Neuron (in vitro differentiated cells): ENCODE data around the gene STX3.
"Not testable (repeated sequence)": the region's sequence is repeated elsewhere in the genome, so short reads cannot be mapped to it uniquely, and the experiment has no call there.

Source experiments
- H2AFZ ChIP-seq: one replicate; pipeline ENCODE4 v1.6.1; 2013; ENCODE audit warnings: low read depth, mild to moderate bottlenecking, inconsistent platforms, low read length, moderate library complexity
- H3K27me3 ChIP-seq: one replicate; pipeline ENCODE4 v1.6.1; 2013; ENCODE audit warnings: low read length; ENCODE audit not compliant: insufficient read depth
- H3K36me3 ChIP-seq: one replicate; pipeline ENCODE4 v1.6.1; 2013; ENCODE audit warnings: low read length; ENCODE audit not compliant: insufficient read depth
- H3K4me1 ChIP-seq: one replicate; pipeline ENCODE4 v1.6.1; 2013; ENCODE audit warnings: low read length; ENCODE audit not compliant: insufficient read depth
- H3K4me3 ChIP-seq: 2 replicates; pipeline ENCODE4 v1.5.1; 2013; ENCODE audit warnings: mild to moderate bottlenecking, low read length, moderate library complexity
- H3K9me3 ChIP-seq: one replicate; pipeline ENCODE4 v1.6.1; 2013; ENCODE audit warnings: low read length

The STX3 gene

GRCh38 chr11:59841514-59841913, 86.3 kb downstream of the STX3 start:
- no peak overlapping the region for H2AFZ ChIP-seq

GRCh38 chr11:59842316-59842715, 87.1 kb downstream of the STX3 start:
- no peak overlapping the region for H3K4me3 ChIP-seq
- no peaks in the 10 kb centered on the region for H3K4me1 ChIP-seq
- H2AFZ ChIP-seq: no peak overlapping the region
- H3K9me3 ChIP-seq: no peaks in the 10 kb centered on the region
- H3K36me3 ChIP-seq: no peaks in the 10 kb centered on the region
- no peaks in the 10 kb centered on the region for H3K27me3 ChIP-seq

More at GRCh38 chr11:59841514-59841913, 86.3 kb downstream of the STX3 start:
- Histone ChIP-seq H3K4me1 (no peaks in the 10 kb centered on the region), H3K27me3 (no peaks in the 10 kb centered on the region), H3K9me3 (no peaks in the 10 kb centered on the region), H3K36me3 (no peaks in the 10 kb centered on the region), H3K4me3 (no peak overlapping the region)

DNA sequence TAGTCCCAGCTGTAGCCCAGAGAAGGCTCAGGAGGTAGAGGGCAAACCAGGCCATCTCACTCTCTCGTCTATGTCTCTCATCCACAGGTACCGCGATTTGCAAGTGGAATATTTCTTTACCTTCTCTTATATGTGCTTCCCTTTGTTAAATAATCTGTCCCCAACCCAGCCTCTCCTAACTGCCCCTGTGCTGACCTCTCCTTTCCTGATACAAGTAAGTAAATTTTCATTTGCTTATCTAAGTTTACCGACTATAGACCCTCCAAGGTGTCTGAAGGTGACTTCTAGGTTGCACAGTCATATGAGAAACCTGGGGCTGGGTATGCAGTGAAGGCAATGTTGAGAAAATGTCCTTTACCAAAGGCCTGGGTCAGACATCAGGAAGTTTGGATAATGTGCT, 90.2 kb downstream of the STX3 start, which contains the start of gene CBLIF:
CBLIF (minus strand) TSS at position 101 of the 400 bp plus-strand sequence; CDS start at position 55, 46 bp downstream.
- Histone ChIP-seq H3K36me3 (no peaks in the 10 kb centered on the region), H3K27me3 (no peaks in the 10 kb centered on the region), H2AFZ (no peak within 1 kb of the TSS), H3K4me1 (no peaks in the 10 kb centered on the region), H3K9me3 (no peaks in the 10 kb centered on the region), H3K4me3 (no peak within 1 kb of the TSS)

DNA sequence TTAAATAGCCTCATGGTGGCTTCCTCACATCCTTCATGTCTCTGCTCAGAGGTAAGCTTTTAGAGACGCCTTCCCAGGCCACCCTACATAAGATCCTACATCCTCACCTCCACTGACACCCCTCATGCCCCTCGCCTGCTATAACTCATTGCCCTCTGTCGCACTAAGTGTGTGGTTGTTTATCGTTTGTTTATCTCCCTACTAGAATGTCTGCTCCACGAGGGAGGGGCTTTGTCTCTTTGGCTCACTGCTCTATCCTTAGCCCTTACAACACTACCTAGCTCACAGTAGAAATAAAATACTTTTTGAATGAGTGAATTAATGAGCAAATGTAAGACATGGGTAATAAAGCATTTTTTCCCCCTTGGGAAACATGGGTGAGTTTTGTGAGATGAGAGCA, 91.4 kb downstream of the STX3 start:
- Histone ChIP-seq H3K36me3 (no peaks in the 10 kb centered on the region), H3K4me1 (no peaks in the 10 kb centered on the region), H3K4me3 (no peak overlapping the region), H3K9me3 (no peaks in the 10 kb centered on the region), H2AFZ (no peak overlapping the region), H3K27me3 (no peaks in the 10 kb centered on the region)

DNA sequence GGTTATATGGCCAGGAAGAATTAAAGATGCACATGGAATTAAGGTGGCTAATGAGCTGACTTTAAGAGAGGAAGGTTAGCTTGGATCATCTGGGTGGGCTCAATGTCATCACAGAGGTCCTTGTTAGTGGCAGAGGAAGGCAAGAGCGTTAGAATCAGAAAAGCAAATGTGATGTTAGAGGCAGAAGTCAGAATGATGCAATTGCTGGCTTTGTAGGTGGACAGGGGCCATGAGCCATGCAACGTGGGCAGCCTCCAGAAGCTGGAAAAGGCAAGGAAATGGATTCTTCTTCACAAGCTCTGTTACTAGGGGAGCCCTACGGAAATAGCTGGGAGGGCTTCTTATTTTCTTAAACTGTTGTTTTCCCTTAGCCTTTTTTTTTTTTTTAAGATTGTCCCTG, 92.5 kb downstream of the STX3 start:
- no peak overlapping the region for H3K4me3 ChIP-seq
- H3K4me1 ChIP-seq: no peaks in the 10 kb centered on the region
- no peak overlapping the region for H2AFZ ChIP-seq
- no peaks in the 10 kb centered on the region for H3K36me3 ChIP-seq
- H3K27me3 ChIP-seq: no peaks in the 10 kb centered on the region
- no peaks in the 10 kb centered on the region for H3K9me3 ChIP-seq

- H3K9me3 ChIP-seq, H3K4me3 ChIP-seq, H3K4me1 ChIP-seq, H3K36me3 ChIP-seq, H2AFZ ChIP-seq, H3K27me3 ChIP-seq: not testable (repeated sequence)
Observed at GRCh38 chr11:59848439-59848838, 93.3 kb downstream of the STX3 start.

DNA sequence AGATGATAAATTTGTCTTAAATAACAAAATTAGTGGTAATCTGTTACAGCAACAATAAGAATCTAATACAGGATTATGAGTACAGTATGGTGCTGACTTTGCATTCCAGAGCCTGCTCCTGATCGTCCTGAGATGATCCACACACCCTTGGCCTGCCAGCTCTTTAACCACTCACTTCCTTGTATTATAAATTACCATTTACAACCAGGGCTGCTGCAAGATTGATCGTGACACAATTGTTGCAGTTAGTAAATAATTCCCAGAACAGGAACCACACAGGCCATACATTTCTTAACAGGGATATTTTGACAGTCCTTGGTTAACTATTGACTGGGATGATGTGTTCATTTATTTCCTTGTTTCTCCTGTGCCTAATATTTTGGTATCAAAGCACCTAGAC, 94.0 kb downstream of the STX3 start:
- Histone ChIP-seq H3K9me3 (no peaks in the 10 kb centered on the region), H3K4me3 (no peak overlapping the region)

DNA sequence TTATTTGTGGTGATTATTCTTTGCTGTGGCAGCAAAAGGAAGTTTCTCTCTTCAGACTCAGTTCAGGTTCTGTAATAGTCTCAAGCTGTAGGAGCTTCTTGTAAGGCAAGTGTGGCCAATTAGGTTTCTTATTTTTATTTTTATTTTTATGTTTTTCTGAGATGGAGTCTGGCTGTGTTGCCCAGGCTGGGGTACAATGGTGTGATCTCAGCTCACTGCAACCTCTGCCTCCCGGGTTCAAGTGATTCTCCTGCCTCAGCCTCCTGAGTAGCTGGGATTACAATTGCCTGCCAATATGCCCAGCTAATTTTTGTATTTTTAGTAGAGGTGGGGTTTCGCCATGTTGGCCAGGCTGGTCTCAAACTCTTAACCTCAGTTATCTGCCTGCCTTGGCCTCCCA, 94.4 kb downstream of the STX3 start:
- not testable (repeated sequence) for H3K4me1 ChIP-seq, H2AFZ ChIP-seq, H3K36me3 ChIP-seq, H3K9me3 ChIP-seq, H3K27me3 ChIP-seq, H3K4me3 ChIP-seq

More for the DNA sequence above, 94.0 kb downstream of the STX3 start:
- peaks cover 5% of the 10 kb centered on the region for H3K27me3 ChIP-seq
- no peaks in the 10 kb centered on the region for H3K4me1 ChIP-seq
- H3K36me3 ChIP-seq: no peaks in the 10 kb centered on the region
- H2AFZ ChIP-seq: no peak overlapping the region

DNA sequence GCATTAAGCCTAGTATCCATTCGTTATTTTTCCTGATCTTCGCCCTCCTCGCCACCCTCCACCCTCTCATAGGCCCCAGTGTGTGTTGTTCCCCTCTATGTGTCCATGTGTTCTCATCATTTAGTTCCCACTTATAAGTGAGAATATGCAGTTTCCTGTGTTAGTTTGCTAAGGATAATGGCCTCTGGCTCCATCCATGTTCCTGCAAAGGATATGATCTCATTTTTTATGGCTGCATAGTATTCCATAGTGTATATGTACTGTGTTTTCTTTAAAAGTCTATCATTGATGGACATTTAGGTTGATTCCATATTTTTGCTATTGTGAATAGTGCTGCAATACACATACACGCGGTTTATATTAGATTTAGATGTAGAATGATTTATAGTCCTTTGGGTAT, 96.2 kb downstream of the STX3 start:
- not testable (repeated sequence) for H3K4me3 ChIP-seq, H3K4me1 ChIP-seq, H3K9me3 ChIP-seq, H3K36me3 ChIP-seq, H2AFZ ChIP-seq
- H3K27me3 ChIP-seq: peaks cover 13% of the 10 kb centered on the region

DNA sequence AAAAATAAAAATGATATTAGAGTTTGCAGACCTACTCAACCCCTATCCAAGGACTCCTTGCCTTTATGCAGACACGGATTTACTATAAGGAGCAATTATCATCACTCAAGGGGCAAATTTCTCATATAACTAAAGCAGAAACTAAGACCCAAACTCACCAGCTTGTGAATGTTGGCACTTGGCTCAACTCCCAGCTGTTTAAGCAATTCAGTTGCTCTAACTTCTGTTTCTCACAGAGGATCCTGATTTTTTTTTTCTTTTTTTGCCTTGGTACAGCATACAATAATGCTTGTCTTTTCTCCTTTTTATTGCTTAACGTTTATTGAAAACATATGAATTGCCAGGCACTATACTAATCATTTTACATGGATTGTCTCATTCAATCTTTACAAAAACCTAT, 99.7 kb downstream of the STX3 start:
- H3K4me1 ChIP-seq: no peaks in the 10 kb centered on the region
- H3K9me3 ChIP-seq: no peaks in the 10 kb centered on the region
- peaks cover 13% of the 10 kb centered on the region for H3K27me3 ChIP-seq
- no peak overlapping the region for H2AFZ ChIP-seq
- H3K4me3 ChIP-seq: no peak overlapping the region
- H3K36me3 ChIP-seq: no peaks in the 10 kb centered on the region
